CD4-positive, alpha-beta T cell treated with Interleukin-12 subunit alpha and Interleukin-12 subunit beta, for 1 hour (primary cell): Measurements from ENCODE around the gene MARCKSL1.
"Not testable (repeated sequence)": the region's sequence is repeated elsewhere in the genome, so short reads cannot be mapped to it uniquely, and the experiment has no call there.

Experiments
- DNase-seq: peaks from one replicate; pipeline ENCODE4 v3.0.0-alpha.2; 2020

The MARCKSL1 gene

DNA sequence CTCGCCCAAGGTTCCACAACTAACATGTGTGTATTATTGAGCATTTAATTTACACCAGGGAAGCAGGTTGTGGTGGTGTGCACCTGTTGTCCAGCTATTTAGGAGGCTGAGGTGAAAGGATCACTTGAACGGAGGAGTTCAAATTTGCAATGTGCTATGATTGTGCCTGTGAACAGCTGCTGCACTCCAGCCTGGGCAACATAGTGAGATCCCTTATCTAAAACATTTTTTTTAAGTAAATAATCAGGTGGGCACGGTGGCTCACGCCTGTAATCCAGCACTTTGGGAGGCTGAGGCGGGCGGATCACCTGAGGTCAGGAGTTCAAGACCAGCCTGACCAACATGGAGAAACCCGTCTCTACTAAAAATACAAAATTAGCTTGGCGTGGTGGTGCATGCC lies 51.3 kb downstream of the MARCKSL1 start:
- not testable (repeated sequence) for DNase-seq
